Astrocyte (in vitro differentiated cells and primary cell): ENCODE measurements around the gene PCDH12. TPM values are rescaled to one million over a fixed set of nuclear protein-coding genes. Genes with fewer than 3 reads are reported as not detected.

Source experiments
- DNase-seq: peaks from one replicate; pipeline ENCODE4 v3.0.0-alpha.2; 2010; ENCODE audit warnings: low read depth
- FAIRE-seq: peaks from 2 replicates; lab custom pipeline; 2011; peaks lifted over from hg19 to GRCh38; lab: Jason Lieb, UNC
- H2AFZ ChIP-seq: 2 replicates; pipeline ENCODE4 v1.6.0; 2012; ENCODE audit warnings: low read depth, low read length, inconsistent platforms
- H3K27ac ChIP-seq: 2 replicates; pipeline ENCODE4 v1.5.1; 2011; ENCODE audit warnings: low read depth, low read length, inconsistent platforms
- H3K27me3 ChIP-seq: 2 replicates; pipeline ENCODE4 v1.6.0; 2011; ENCODE audit warnings: low read length, inconsistent platforms; ENCODE audit not compliant: insufficient read depth
- H3K36me3 ChIP-seq: 2 replicates; pipeline ENCODE4 v1.5.1; 2011; ENCODE audit warnings: low read length, inconsistent platforms; ENCODE audit not compliant: insufficient read depth
- H3K4me1 ChIP-seq: 2 replicates; pipeline ENCODE4 v1.5.1; 2011; ENCODE audit warnings: low read length, inconsistent platforms; ENCODE audit not compliant: insufficient read depth
- H3K4me2 ChIP-seq: 2 replicates; pipeline ENCODE4 v1.6.0; 2012; ENCODE audit warnings: low read length, inconsistent platforms
- H3K4me3 ChIP-seq: 2 replicates; pipeline ENCODE4 v1.5.1; 2011; ENCODE audit warnings: low read depth, mild to moderate bottlenecking, low read length, inconsistent platforms; ENCODE audit not compliant: insufficient read depth
- H3K79me2 ChIP-seq: 2 replicates; pipeline ENCODE4 v1.6.0; 2012; ENCODE audit warnings: mild to moderate bottlenecking, low read length, inconsistent platforms; ENCODE audit not compliant: insufficient read depth
- H3K9ac ChIP-seq: 2 replicates; pipeline ENCODE4 v1.6.0; 2012; ENCODE audit warnings: mild to moderate bottlenecking, low read length, inconsistent platforms
- H3K9me3 ChIP-seq: 2 replicates; pipeline ENCODE4 v1.5.1; 2012; ENCODE audit warnings: low read depth, mild to moderate bottlenecking, low read length, inconsistent platforms; ENCODE audit not compliant: insufficient read depth
- H4K20me1 ChIP-seq: 2 replicates; pipeline ENCODE4 v1.6.0; 2012; ENCODE audit warnings: low read length, inconsistent platforms; ENCODE audit not compliant: insufficient read depth
- H3K27ac Mint-ChIP-seq: one replicate; pipeline ENCODE4 v1.8.0; 2021; ENCODE audit warnings: mild to moderate bottlenecking, mixed read lengths; ENCODE audit not compliant: unreplicated experiment
- H3K27me3 Mint-ChIP-seq: one replicate; pipeline ENCODE4 v1.8.0; 2021; ENCODE audit warnings: low read depth, mixed read lengths; ENCODE audit not compliant: unreplicated experiment
- H3K36me3 Mint-ChIP-seq: one replicate; pipeline ENCODE4 v1.8.0; 2021; ENCODE audit warnings: low read depth, mixed read lengths; ENCODE audit not compliant: unreplicated experiment
- H3K4me1 Mint-ChIP-seq: one replicate; pipeline ENCODE4 v1.8.0; 2021; ENCODE audit warnings: low read depth, mixed read lengths; ENCODE audit not compliant: unreplicated experiment
- H3K4me3 Mint-ChIP-seq: one replicate; pipeline ENCODE4 v1.8.0; 2021; ENCODE audit warnings: mild to moderate bottlenecking, moderate library complexity, mixed read lengths; ENCODE audit not compliant: unreplicated experiment
- H3K9me3 Mint-ChIP-seq: one replicate; pipeline ENCODE4 v1.8.0; 2021; ENCODE audit warnings: mild to moderate bottlenecking, mixed read lengths; ENCODE audit not compliant: unreplicated experiment
- EZH2 ChIP-seq: IDR thresholded peaks from 2 replicates; pipeline ENCODE4 v1.6.1; 2012; ENCODE audit warnings: mild to moderate bottlenecking, low read length, inconsistent platforms; ENCODE audit not compliant: insufficient read depth
- total RNA-seq: library from RNA; stranded (reverse); gene quantifications from 2 replicates; pipeline ENCODE4 v1.2.1, GENCODE V29; 2021
- TF ChIP-seq, protein P1 (sequence below): IDR thresholded peaks from 2 replicates; pipeline ENCODE4 v1.5.1; 2011; ENCODE audit warnings: low read depth, mild to moderate bottlenecking, inconsistent platforms, low read length, moderate library complexity; ENCODE audit not compliant: insufficient read depth

The PCDH12 gene
- total RNA-seq, 1 donor from 2014 or later = 0.02 TPM

DNA sequence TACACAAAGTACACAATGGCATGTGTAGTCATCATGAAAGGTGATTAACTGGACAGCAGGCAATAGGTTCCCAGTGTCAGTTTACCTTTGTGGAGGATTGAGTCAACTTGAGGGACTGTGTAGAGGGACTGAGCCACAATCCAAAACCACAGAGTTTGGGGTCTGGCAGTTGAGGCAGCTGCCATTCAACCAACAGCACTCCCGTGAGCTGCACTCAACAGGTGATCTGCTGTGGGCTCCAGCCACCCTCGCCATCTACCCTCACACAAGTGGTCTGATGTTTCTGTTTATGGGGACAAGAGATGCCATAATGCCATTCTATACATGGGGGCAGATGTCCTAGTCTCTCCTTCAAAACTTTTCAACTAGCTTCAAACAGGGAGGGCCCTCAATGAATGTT lies 37.2 kb downstream of the PCDH12 start:
- peaks cover 4% of the 10 kb centered on the region for H3K36me3 ChIP-seq
- no peak overlapping the region for H3K4me3 ChIP-seq
- Mint-ChIP-seq H3K36me3 (no peaks in the 10 kb centered on the region), H3K27me3 (peaks cover 21% of the 10 kb centered on the region), H3K4me1 (peaks cover 3% of the 10 kb centered on the region), H3K27ac (no peak overlapping the region), H3K4me3 (no peak overlapping the region), H3K9me3 (no peaks in the 10 kb centered on the region)
- H3K4me1 ChIP-seq = peaks cover 6% of the 10 kb centered on the region
- no peak for FAIRE-seq
- no peaks in the 10 kb centered on the region for H4K20me1 ChIP-seq
- no peak overlapping the region for H3K27ac ChIP-seq
- TF ChIP-seq EZH2 = no peak
- TF ChIP-seq, protein P1, sequence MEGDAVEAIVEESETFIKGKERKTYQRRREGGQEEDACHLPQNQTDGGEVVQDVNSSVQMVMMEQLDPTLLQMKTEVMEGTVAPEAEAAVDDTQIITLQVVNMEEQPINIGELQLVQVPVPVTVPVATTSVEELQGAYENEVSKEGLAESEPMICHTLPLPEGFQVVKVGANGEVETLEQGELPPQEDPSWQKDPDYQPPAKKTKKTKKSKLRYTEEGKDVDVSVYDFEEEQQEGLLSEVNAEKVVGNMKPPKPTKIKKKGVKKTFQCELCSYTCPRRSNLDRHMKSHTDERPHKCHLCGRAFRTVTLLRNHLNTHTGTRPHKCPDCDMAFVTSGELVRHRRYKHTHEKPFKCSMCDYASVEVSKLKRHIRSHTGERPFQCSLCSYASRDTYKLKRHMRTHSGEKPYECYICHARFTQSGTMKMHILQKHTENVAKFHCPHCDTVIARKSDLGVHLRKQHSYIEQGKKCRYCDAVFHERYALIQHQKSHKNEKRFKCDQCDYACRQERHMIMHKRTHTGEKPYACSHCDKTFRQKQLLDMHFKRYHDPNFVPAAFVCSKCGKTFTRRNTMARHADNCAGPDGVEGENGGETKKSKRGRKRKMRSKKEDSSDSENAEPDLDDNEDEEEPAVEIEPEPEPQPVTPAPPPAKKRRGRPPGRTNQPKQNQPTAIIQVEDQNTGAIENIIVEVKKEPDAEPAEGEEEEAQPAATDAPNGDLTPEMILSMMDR = no peak
- peaks cover 17% of the 10 kb centered on the region for H3K79me2 ChIP-seq
- no peaks in the 10 kb centered on the region for H3K9me3 ChIP-seq
- no peak for DNase-seq
- peaks cover 11% of the 10 kb centered on the region for H3K27me3 ChIP-seq
- H3K4me2 ChIP-seq = no peak overlapping the region
- H2AFZ ChIP-seq = no peak overlapping the region
- H3K9ac ChIP-seq = no peak overlapping the region

DNA sequence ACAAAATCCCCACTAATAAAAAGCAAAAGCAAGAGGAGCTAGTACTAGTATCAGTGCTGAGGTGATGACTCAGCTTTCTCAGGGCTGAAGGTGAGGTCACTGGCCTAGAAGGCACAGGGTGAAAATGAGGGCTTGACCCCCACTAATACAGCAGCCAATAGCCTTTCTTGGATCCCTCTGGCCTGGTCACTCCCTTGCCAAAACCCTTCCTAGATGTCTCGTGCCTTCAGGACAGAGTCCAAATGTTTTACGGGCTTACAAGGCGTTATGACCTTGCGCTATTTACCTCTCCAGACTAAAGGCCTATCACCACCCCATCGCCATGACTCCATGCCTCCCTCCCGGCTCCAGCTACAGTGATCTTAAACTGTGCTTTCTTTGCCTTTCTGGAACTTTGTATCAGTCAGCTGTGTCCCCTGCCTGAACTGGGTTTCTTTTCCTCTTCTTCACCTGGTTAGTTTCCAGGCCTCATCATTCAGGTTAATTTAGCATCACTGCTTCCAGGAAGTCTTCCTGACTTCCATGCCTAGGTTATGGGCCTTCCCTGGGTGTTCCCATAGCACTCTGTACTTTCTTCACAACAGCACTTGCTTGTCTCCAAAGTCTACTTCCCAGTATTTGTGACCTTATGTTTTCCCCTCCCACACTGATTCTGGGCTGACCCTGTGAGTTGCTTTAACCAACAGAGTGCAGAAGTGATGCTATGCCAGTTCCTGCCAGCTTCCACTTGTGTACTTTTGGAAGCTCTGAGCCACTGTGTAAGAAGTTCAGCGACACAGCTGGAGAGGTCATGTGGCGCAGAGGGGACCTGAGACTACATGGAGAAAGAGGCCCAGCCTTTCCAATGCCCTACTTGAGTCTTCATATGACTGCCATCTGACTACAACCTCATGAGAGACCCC lies 38.5 kb downstream of the PCDH12 start:
- H3K4me1 ChIP-seq = peaks cover 6% of the 10 kb centered on the region
- H3K9ac ChIP-seq = no peak overlapping the region
- FAIRE-seq (no peak), DNase-seq (no peak)
- H2AFZ ChIP-seq = no peak overlapping the region
- H3K4me2 ChIP-seq = no peak overlapping the region
- peaks cover 10% of the 10 kb centered on the region for H3K79me2 ChIP-seq
- H3K27me3 Mint-ChIP-seq = peaks cover 33% of the 10 kb centered on the region
- no peaks in the 10 kb centered on the region for H3K36me3 Mint-ChIP-seq
- no peaks in the 10 kb centered on the region for H3K36me3 ChIP-seq
- no peaks in the 10 kb centered on the region for H4K20me1 ChIP-seq
- H3K27ac ChIP-seq = no peak overlapping the region
- no peaks in the 10 kb centered on the region for H3K9me3 Mint-ChIP-seq
- H3K4me3 ChIP-seq = no peak overlapping the region
- H3K9me3 ChIP-seq = no peaks in the 10 kb centered on the region
- peaks cover 11% of the 10 kb centered on the region for H3K27me3 ChIP-seq
- H3K4me3 Mint-ChIP-seq = no peak overlapping the region
- no peak overlapping the region for H3K27ac Mint-ChIP-seq
- TF ChIP-seq, protein P1 = no peak
- TF ChIP-seq EZH2 = no peak
- H3K4me1 Mint-ChIP-seq = peaks cover 3% of the 10 kb centered on the region

DNA sequence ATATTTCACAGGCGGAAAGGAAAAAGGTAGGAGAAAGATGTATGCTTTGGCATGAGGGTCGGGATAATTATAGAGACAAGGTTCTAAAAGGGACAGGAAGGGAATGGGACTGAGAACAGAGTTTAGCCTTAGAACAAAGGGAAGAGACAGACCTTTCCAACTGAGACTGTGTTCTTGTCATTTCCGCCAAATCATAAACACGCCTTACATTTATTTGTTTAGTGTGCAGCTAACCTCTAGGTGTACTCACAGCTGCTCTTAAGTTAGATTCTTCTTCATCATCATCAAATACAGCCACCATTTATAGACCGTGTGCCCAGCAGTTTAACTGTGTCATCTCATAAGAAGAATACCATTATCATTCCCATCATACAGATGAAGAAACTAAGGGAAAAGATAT lies 40.2 kb downstream of the PCDH12 start:
- no peak overlapping the region for H3K9ac ChIP-seq
- H3K36me3 ChIP-seq = no peaks in the 10 kb centered on the region
- H2AFZ ChIP-seq = no peak overlapping the region
- DNase-seq = no peak
- peaks cover 4% of the 10 kb centered on the region for H3K4me1 ChIP-seq
- Mint-ChIP-seq H3K4me1 (no peaks in the 10 kb centered on the region), H3K27ac (no peak overlapping the region), H3K27me3 (peaks cover 41% of the 10 kb centered on the region), H3K4me3 (no peak overlapping the region), H3K9me3 (no peaks in the 10 kb centered on the region), H3K36me3 (no peaks in the 10 kb centered on the region)
- H4K20me1 ChIP-seq = no peaks in the 10 kb centered on the region
- FAIRE-seq = no peak
- H3K4me3 ChIP-seq = no peak overlapping the region
- TF ChIP-seq EZH2 = no peak
- TF ChIP-seq, protein P1 = no peak
- H3K9me3 ChIP-seq = no peaks in the 10 kb centered on the region
- no peaks in the 10 kb centered on the region for H3K79me2 ChIP-seq
- H3K27me3 ChIP-seq = peaks cover 21% of the 10 kb centered on the region
- H3K27ac ChIP-seq = no peak overlapping the region
- H3K4me2 ChIP-seq = no peak overlapping the region
